ENCODE measurements around the gene OXT.
A peak's percentile ranks its signal among the peaks of the same experiment; 100 is the strongest.
"Not testable (repeated sequence)": the region's sequence is repeated elsewhere in the genome, so short reads cannot be mapped to it uniquely, and the experiment has no call there.

Gene OXT

GRCh38 chr20:3071610-3072529 is at the start of gene OXT:
OXT (plus strand) TSS chr20:3071620; CDS start chr20:3071656, 36 bp downstream.
- no peak for DNase-seq (ENCODE audit: low read depth)

GRCh38 chr20:3021777-3022176 is 49.6 kb upstream of the OXT start:
- no peak for DNase-seq (ENCODE audit: low read depth)

GRCh38 chr20:3022559-3023490 is 48.6 kb upstream of the OXT start:
- DNase-seq (ENCODE audit: low read depth): not testable (repeated sequence)

- DNase-seq (ENCODE audit: low read depth): no peak
Measured at GRCh38 chr20:3027987-3028386, 43.4 kb upstream of the OXT start.

GRCh38 chr20:3031524-3032147 is 39.8 kb upstream of the OXT start:
- DNase-seq (ENCODE audit: low read depth): no peak

- DNase-seq (ENCODE audit: low read depth): no peak
Measured at GRCh38 chr20:3032624-3033023, 38.8 kb upstream of the OXT start.

- DNase-seq (ENCODE audit: low read depth): no peak
Measured at GRCh38 chr20:3037654-3038053, 33.8 kb upstream of the OXT start.

GRCh38 chr20:3038454-3038853 is 33.0 kb upstream of the OXT start:
- DNase-seq (ENCODE audit: low read depth): no peak

GRCh38 chr20:3039426-3039825 is 32.0 kb upstream of the OXT start:
- no peak for DNase-seq (ENCODE audit: low read depth)

GRCh38 chr20:3040086-3040485 is 31.3 kb upstream of the OXT start:
- no peak for DNase-seq (ENCODE audit: low read depth)

GRCh38 chr20:3041854-3042409 is 29.5 kb upstream of the OXT start:
- no peak for DNase-seq (ENCODE audit: low read depth)

GRCh38 chr20:3042625-3043024 is 28.8 kb upstream of the OXT start:
- DNase-seq (ENCODE audit: low read depth): no peak

- no peak for DNase-seq (ENCODE audit: low read depth)
Measured at GRCh38 chr20:3043322-3043721, 28.1 kb upstream of the OXT start, which contains the start of gene GNRH2. GNRH2 (plus strand) TSS chr20:3043622; CDS start chr20:3044415, 793 bp downstream.

- no peak for DNase-seq (ENCODE audit: low read depth)
Measured at GRCh38 chr20:3044336-3044965, 27.0 kb upstream of the OXT start.

GRCh38 chr20:3045042-3045815 is 26.2 kb upstream of the OXT start:
- peak; percentile 78 for DNase-seq (ENCODE audit: low read depth)

- peak; percentile 90 for DNase-seq (ENCODE audit: low read depth)
Measured at GRCh38 chr20:3045816-3046676, 25.4 kb upstream of the OXT start, which contains the start of gene MRPS26. MRPS26 (plus strand) TSS chr20:3046052; CDS start chr20:3046069, 17 bp downstream.

- DNase-seq (ENCODE audit: low read depth): no peak
Measured at GRCh38 chr20:3046677-3047462, 24.6 kb upstream of the OXT start.

All from ELR (cell line).